HK-2 (cell line): ENCODE data around the gene PLIN3.
A peak's percentile ranks its signal among the peaks of the same experiment; 100 is the strongest.
"Not testable (repeated sequence)": the region's sequence is repeated elsewhere in the genome, so short reads cannot be mapped to it uniquely, and the experiment has no call there.

ENCODE experiments used
- DNase-seq: peaks from one replicate; pipeline ENCODE4 v3.0.0-alpha.2; 2018; ENCODE audit not compliant: unreplicated experiment

Gene PLIN3, protein sequence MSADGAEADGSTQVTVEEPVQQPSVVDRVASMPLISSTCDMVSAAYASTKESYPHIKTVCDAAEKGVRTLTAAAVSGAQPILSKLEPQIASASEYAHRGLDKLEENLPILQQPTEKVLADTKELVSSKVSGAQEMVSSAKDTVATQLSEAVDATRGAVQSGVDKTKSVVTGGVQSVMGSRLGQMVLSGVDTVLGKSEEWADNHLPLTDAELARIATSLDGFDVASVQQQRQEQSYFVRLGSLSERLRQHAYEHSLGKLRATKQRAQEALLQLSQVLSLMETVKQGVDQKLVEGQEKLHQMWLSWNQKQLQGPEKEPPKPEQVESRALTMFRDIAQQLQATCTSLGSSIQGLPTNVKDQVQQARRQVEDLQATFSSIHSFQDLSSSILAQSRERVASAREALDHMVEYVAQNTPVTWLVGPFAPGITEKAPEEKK

DNA sequence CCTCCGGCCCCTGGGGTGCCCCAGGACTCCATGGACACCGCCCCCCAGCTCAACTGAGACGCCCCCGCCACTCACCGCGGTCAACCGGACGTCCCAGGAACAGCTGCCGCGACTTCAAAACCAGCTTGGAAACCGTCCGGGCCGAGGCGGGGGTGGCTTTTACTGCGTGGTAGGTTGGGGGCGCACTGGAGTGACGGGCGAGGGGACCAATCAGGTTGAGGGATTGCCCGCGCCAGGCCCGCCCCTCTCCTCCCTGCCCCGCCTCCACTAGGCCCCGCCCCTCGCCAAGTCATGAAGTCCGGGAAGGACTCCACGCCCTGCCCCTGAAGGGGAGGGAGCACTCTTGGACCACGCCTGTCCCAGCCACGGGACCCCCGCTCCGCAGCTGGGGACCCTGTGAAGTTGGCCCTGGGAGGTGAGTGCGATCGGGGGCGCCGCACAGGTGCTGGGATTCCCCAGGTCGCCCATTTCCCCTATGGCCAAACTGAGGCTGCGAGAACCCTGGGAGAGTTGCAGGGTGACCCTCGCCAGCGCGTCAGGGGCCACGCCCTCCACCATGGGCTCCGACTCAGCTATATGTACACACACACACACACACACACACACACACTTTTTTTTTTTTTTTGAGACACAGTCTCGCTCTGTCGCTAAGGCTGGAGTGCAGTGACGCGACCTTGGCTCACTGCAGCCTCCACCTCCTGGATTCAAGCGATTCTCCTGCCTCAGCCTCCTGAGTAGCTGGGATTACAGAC, at the start of gene PLIN3:
Gene PLIN3, minus strand, starts transcription at position 134 of the 752 bp plus-strand sequence. CDS start 6,273 bp downstream, outside the sequence.
- peak; percentile 99 for DNase-seq

DNA sequence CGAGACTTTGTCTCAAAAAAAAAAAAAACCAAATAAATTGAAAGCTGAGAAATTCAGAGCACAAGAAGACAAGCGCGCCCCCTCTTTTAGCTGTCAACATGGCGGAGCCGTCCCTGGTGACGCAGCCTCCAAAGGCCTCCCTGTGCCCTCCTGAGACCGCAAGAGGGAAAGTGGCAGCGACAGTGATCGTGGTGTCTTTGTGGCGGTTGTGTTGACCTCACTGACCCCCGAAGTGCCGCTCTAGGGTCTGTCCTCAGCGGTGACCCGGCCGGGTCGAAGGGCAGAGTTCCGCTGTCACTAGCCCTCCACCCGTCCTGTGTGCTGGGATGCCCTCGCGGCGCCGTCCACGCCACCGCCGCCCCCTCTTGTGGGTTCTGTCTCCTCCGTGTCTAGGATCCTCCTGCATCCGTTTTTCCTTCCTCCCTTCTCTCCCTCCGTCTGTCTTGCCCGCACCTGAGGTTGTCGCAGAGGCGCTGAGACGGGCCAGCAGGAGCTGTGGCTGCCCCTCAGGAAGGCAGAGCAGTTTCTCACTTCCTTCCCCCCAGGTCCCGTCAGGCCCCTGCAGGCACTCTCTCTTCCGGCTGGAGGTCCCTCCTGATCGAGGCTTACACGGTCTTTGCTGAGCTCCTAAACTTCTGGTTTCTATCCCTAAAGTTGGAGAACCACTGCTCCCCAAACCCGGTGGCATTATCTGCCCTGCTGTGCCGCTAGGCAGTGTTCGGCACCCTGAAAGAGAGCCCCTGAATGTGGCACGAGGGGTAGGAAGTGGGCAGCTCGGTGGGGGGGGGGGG, 49.0 kb upstream of the PLIN3 start:
- DNase-seq, result no peak

DNA sequence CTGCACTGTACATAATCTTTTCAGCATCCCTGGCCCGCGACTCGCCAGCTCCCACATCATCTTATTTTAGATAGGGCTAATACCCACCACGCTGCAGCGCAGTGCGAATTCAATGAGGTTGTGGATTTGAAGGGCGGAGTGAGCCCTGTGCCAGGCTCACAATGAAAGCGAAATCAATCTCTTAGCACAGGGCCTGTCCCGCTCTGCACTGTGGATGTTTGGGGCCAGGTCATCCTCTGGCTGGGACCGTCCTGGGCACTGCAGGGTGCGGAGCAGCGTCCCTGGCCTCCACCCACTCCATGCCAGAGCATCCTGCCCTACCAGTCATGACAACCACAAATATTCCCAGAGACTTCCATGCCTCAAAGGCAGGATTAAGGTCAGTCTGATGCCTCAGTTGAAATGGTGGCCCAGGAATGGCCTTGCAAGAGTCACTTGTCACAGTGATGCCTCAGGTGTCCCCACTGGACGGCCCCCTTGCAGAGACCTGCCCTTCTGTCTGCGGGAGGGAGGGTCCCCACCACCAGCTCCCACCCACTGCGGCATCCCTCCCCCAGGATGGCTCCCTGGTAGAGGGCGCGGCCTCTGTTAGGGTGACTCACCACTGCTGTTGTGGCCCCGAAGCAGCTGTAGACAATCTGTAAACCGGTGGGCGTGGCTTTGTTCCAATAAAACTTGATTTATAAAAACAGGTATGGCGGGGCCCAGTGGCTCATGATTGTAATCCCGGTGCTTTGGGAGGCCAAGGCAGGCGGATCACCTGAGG, 47.5 kb upstream of the PLIN3 start:
- DNase-seq, result peak; percentile 74

DNA sequence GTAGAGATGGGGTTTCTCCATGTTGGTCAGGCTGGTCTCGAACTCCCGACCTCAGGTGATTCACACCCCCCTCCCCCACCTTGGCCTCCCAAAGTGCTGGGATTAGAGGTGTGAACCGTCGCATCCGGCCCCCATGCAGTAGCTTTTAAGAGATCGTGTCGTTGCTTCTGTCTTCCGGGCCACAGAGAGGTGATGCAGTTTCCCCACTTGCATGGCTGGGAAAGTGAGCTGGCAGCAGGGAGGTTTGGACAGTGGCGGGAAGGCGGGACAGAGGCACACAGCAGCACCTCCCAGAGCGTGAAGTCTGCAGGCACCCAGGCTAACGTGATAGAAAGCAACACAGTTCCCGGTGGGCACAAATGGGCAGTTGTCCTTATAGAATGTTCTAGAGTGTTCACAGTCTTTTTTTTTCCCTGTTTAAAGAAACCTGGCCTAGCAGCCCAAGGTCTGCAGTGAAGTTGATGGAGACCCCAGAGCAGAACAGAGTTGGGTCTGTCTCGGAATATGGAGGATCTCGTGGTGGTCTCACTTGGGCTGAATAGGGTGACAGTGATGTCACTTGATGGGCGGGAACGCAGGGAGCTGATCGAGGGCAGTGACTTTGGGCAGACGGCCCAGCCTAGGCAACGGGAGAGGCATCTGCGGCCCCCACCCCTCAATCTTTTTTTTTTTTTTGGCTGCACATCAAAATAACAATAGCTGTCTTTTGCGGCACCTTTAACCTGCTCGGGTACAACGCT, 46.7 kb upstream of the PLIN3 start:
- no peak for DNase-seq

DNA sequence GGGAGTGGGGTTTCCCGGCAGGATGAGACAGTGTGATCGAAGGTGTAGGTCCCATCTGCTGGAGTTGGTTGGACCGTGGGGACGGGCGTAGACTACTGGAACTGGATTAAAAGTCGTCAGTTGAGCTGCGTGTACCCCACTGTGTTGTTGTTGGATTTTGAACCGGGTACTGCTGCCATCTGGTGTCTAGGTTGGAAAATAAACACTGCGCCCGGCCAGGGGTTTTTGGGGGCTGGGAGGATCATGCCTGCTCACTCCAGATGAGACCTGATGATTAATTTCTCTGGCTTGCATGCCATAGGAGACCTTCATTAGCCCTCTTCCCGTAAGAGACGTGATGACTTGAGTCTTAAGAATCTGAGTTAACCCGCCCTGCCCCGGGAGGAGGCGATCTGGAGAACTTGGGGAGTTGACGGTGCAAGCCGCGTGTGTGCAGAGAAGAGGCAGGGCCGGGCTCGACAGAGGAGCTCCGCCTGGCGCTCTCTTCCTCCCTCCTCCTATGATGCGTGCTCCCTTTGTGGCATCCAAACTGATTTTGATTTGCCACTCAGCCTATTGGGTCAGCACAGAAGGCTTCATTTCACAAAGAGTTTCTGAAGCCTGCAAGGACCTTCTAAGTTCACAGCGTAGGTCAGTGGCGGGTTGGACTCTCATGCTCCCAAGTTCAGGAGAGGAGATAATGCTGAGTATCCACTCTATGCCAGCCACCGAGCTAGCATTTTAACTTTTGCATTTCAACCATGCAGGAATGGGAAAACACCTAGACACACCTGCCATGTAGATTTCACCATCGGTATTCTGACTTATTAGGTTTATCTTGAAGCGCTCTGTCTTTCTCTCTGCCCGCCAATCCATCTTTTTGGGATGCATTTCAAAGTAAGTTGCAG, 44.6 kb upstream of the PLIN3 start:
- DNase-seq, result peak; percentile 95

DNA sequence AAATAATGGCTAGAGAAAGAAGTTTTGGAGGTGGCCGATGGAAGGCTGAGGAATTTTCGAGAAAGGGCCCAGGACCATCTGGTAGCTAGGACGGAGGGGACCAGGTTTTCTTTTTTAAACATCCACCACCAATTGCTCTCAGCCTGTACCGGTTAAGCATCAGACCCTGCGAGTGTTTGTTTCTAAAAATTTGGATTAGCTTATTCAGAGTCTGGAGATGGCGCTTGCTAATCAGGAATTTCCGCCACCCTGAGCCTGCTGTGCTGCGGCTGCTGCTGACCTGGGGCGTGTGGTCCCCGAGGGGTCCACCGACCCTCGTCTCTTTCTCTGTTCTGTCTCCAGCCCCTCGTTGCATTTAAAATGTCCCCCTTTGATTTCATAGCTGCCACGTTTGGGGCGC, 43.8 kb upstream of the PLIN3 start:
- no peak for DNase-seq

DNA sequence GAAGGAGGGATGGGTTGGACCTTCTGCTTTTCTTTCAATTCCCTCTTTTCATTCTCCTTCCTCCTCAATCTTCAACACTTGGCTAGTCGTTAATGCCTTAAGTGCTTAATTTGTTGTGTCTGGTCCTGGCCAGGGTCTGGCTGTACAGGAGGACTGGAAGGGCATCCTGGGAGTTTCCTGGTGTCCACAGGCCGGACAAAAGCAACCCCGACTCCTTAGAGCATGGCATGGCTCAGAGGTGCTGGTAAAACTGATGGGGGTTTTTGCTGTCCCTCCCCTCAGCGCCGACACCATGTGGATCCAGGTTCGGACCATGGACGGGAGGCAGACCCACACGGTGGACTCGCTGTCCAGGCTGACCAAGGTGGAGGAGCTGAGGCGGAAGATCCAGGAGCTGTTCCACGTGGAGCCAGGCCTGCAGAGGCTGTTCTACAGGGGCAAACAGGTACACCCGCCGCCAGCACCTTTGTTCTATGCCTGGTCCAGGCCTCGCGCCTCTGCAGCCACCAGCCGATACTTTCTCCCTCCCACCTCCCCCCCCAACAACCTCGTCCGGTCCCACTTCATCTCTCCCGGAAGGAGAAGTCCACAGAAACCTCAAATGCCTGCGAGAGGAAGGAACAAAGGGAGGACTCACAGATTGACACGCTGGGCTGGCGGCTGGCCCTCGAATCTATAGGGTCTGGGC, 43.3 kb upstream of the PLIN3 start:
- peak; percentile 73 for DNase-seq

DNA sequence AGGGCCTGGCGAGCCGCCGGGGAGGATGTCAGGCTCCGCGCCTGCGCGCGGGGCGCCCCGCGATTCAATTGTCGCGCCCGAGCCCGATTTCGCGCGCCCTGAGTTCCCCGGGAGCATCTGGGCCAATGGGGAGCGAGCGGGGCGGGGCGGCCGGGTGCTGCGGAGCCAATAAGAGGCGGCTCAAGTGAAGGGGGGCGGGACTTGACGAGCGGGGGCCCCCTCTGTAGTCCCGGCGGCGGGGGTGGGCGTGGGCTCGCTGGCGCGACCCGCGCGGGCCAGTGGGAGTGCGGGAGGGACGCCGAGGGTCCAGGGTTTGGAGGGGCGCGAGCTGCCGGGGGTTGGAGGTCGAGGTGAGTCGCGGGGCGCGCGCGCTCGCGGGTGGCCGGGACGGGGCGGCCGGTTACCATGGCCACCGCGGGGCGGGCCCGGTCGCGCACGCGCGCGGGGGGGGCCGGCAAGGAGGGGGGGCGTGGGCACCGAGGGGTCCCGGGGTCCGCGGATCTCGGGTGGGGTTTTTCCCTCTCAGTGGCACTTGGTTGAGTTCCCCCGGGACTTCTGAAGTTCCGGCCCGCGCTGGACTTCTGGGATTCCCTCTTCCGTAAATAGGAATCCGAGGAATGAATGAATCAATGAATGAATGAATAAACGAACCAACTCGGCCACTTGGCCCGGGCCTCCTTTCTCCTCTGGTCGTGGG, 42.6 kb upstream of the PLIN3 start:
- peak; percentile 93 for DNase-seq

DNA sequence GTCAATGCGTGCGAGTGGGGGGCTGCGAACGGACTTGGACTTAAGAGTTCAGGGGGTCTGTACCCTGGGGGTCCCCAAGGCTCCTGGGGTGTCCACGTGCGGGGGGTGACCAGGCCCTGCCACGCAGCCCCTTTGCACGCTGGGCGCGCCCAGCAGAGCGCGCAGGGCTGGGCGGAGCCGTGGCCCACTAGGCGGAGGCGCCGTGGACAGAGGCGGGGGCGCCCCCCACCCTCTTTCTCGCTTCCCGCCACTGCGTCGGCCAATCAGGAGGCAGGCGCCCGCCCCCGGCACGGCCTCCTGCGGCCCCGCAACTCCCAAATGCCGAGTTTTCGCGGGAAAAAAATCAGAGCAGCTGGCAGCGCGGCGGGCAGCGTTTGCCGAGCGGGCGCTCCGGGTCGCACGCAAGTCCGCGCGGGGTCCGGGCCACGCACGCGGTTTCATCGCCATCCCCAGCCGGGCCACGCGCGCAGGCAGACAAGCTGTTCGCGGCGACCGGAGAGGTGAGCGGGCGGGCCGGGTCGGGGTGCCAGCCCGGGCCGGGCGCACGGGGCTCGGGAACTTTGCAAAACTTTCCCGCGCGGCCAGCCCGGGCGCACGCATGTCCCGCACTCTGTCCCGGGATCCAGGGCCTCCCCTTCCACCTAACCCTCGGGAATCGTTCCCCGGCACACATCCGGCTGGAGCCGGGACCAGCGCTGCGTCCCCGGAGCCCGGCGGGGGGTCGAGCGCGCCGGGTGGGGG, 41.9 kb upstream of the PLIN3 start, which contains the start of gene UHRF1:
Gene UHRF1, plus strand, starts transcription at position 346 of the 741 bp plus-strand sequence. CDS start 1,385 bp downstream, outside the sequence.
- peak; percentile 59 for DNase-seq

DNA sequence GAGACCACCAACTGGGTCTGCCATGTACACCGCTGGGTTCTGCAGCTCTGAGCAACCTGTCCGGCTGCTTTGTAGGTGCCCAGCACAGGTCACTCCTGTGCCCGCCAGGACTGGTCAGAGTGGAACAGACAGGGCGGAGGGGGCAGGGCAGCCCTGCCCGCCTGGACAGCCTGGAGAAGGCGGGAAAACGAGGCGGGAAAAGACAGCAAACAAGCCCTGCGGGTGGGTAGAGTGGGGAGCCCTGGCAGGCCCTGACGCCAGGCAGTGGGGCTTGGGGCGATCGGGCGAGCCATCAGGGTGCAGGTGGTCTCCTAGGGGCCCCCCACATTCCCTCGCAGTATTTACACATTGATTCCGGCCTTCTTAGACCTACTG, 41.3 kb upstream of the PLIN3 start:
- no peak for DNase-seq

DNA sequence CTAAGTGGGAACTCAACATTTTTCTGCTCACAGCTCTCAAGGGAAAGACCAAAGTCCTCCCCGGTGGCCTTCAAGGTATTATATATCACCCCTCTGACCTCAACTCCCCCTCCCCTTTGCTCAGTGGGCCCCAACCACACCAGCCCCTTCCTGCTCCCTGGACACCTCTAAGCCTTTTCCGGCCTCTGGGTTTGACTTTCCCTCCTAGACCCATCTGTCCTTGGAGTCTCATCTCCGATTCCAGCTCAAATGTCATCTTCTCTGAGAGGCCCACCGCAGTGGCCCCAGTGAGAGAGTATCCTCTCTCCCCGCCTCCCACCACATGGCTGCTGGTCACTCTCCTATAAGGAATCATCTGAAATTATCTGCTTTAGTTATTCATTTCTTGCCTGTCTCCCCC, 40.9 kb upstream of the PLIN3 start:
- no peak for DNase-seq

DNA sequence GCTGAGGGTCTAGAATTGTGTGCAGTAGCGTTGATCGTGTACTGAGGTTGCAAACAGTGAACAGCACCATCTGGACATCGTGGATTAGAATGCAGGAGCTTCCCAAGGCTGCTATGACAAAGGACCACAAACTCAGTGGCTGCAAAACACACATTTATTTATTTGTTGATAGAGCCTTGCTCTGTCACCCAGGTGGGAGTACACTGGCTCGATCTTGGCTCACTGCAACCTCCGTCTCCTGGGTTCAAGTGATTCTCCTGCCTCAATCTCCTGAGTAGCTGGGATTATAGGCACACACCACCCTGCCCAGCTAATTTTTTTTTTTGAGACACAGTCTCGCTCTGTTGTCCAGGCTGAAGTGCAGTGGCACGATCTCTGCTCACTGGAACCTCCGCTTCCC, 39.5 kb upstream of the PLIN3 start:
- DNase-seq, result no peak

DNA sequence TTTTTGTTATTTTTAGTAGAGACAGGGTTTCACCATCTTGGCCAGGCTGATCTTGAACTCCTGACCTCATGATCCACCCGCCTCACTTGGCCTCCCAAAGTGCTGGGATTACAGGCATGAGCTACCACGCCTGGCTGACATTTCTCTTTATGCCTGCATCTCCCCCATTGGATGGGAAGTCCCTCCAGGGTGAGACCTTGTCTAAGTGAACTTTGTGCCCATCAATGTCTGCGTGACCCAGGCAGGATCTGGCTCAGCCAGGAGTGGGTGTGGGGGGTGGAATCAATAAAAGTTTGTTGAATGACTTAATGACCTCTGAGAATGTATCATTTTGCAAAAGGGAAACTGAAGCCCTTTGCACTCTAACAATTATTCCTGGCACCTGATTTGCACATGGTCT, 37.0 kb upstream of the PLIN3 start:
- no peak for DNase-seq

DNA sequence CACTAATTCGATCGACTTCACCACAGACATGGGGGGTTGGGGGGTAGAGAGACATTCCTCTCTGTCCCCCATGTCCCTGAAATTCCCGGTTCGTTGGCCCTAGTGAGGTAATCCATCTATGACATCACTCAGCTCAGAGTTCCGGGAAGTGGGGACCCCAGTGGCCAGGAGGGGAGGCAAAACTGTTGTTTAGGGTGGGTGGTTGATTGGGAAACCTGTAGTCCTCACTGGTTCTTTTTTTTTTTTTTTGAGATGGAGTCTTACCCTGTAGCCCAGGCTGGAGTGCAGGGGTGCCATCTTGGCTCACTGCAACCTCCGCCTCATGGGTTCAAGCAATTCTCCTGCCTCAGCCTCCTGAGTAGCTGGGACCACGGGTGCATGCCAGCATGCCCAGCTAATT, 35.3 kb upstream of the PLIN3 start, which contains the start of gene ARRDC5:
Gene ARRDC5, minus strand, starts transcription at position 101 of the 400 bp plus-strand sequence. Its CDS starts 71 bp downstream, at position 30.
- no peak for DNase-seq

DNA sequence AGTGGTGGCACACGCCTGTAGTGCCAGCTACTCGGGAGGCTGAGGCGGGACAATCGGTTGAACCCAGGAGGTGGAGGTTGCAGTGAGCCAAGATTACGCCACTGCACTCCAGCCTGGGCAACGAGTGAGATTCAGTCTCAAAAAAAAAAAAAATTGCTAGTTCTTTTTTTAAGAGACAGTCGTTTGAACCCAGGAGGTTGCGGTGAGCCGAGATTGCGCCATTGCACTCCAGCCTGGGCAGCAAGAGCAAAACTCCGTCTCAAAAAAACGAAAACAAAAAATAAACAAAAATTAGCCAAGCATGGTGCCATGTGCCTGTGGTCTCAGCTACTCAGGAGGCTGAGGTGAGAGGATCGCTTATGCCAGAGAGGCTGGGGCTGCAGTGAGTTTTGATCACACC, 33.4 kb upstream of the PLIN3 start:
- DNase-seq, result not testable (repeated sequence)

DNA sequence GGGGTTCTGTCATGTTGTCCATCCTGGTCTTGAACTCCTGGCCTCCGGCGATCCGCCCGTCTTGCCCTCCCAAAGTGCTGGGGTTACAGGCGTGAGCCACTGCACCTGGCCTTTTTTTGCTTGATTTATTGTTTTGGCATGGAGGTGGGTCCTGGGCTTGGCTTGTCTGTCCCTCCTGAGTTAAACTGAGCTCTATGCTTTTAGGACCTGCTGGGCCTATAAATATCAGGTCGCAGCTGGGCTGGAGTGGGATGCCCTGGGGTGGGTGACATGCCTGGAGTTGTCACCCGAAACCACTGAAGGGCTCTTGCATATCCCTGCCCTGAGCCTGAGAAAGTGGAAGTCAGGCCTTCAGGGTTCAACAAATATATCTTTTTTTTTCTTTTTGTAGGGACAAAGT, 29.7 kb upstream of the PLIN3 start:
- no peak for DNase-seq

DNA sequence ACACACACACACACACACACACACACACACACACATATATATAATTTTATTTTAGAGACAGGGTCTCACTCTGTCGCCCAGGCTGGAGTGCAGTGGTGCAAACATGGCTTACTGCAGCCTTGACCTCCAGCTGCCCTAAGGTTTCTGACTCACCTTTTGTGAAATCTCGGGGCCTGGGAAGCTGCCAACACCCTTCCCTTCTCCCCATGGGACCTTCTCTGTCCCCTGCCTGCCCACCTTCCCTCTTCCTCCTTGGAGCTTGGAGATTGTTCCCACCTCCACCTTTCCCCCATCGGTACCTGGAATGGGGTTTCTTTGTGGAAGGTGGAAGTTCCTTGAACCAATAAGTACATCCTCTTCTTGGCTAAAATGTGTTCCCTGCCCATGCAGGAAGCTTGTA, 28.9 kb upstream of the PLIN3 start:
- no peak for DNase-seq

DNA sequence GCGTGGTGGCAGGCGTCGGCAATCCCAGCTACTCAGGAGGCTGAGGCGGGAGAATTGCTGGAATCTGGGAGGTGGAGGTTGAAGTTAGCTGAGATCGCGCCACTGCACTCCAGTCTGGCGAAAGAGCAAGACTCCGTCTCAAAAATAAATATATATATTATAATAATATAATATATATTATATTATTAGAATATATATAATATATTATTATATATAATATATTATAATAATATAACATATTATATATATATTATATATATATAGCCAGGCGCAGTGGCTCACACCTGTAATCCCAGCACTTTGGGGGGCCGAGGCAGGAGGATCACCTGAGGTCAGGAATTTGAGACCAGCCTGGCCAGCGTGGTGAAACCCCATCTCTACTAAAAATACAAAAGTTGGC, 25.5 kb upstream of the PLIN3 start:
- DNase-seq, result not testable (repeated sequence)
